Activated B cell treated with CpG ODN at 0.5 μM for 24 hours (primary cell): ENCODE measurements around the gene USP9Y. TPM values are rescaled to one million over a fixed set of nuclear protein-coding genes. Genes with fewer than 3 reads are reported as not detected.

Experiments used
- ATAC-seq: fragments of 200-7000 bp; cut with Tn5 transposase; one replicate; pipeline ENCODE4 v1.10.0; 2021; ENCODE audit warnings: low read depth, mild to moderate bottlenecking, moderate library complexity
- CTCF ChIA-PET: fragments of 350-600 bp; sonication (Branson Sonifier 250); formaldehyde crosslinking; loops from one replicate; lab custom pipeline; 2021; ENCODE audit warnings: antibody characterized with exemption; lab: Charles Lee
- POLR2A ChIA-PET: fragments of 350-600 bp; sonication (Branson Sonifier 250); formaldehyde crosslinking; loops from one replicate; lab custom pipeline; 2021; ENCODE audit warnings: antibody characterized with exemption; lab: Charles Lee
- DNase-seq: peaks from one replicate; pipeline ENCODE4 v3.0.0; 2022
- H3K27ac Mint-ChIP-seq: one replicate; pipeline ENCODE4 v1.8.0; 2020; ENCODE audit warnings: mixed read lengths
- H3K27me3 Mint-ChIP-seq: one replicate; pipeline ENCODE4 v1.8.0; 2021; ENCODE audit warnings: mixed read lengths
- H3K36me3 Mint-ChIP-seq: one replicate; pipeline ENCODE4 v1.8.0; 2021; ENCODE audit warnings: low read depth, mixed read lengths
- H3K4me1 Mint-ChIP-seq: one replicate; pipeline ENCODE4 v1.8.0; 2021; ENCODE audit warnings: mixed read lengths
- H3K4me3 Mint-ChIP-seq: one replicate; pipeline ENCODE4 v1.8.0; 2020; ENCODE audit warnings: mild to moderate bottlenecking, mixed read lengths
- H3K9me3 Mint-ChIP-seq: one replicate; pipeline ENCODE4 v1.8.0; 2020; ENCODE audit warnings: mixed read lengths
- intact Hi-C: fragments of 100-400 bp; cut with micrococcal nuclease; formaldehyde crosslinking; loops from one replicate; pipeline ENCODE4 v1.15.1; 2024
- total RNA-seq: library from RNA; stranded (reverse); gene quantifications from 2 replicates; pipeline ENCODE4 v1.2.3, GENCODE V29; 2022
- TF ChIP-seq, protein P1 (sequence below): fragments of 200-600 bp; IDR thresholded peaks from one replicate; pipeline ENCODE4 v1.8.0; 2022; ENCODE audit warnings: antibody characterized with exemption, mild to moderate bottlenecking

Gene USP9Y
- total RNA-seq, 1 donor from 2014 or later, result 29.3 TPM

DNA sequence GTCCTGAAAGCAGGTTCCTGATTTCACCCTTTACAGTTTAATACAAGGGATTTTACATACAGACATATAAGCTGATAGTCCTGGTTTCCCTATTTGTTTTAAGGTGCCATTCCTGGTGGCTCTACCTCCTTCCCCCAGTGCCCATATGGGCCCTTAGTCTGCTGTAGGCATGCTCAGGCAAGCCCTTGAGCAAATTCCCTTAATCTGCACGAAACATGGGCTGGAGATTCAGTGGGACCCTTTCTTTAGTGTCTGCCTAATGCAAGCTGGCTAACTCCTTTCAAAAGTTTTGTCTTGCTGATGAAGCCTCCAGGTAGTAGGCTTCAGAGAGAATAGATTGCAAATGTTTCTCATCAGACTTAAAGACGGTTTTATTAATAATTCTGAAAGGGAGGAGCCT, 22.9 kb upstream of the USP9Y start:
- Mint-ChIP-seq H3K4me1 (peaks cover 15% of the 10 kb centered on the region), H3K36me3 (peaks cover 25% of the 10 kb centered on the region), H3K4me3 (no peak overlapping the region), H3K27ac (no peak overlapping the region), H3K27me3 (no peaks in the 10 kb centered on the region), H3K9me3 (peaks cover 3% of the 10 kb centered on the region)
- TF ChIP-seq, protein P1, sequence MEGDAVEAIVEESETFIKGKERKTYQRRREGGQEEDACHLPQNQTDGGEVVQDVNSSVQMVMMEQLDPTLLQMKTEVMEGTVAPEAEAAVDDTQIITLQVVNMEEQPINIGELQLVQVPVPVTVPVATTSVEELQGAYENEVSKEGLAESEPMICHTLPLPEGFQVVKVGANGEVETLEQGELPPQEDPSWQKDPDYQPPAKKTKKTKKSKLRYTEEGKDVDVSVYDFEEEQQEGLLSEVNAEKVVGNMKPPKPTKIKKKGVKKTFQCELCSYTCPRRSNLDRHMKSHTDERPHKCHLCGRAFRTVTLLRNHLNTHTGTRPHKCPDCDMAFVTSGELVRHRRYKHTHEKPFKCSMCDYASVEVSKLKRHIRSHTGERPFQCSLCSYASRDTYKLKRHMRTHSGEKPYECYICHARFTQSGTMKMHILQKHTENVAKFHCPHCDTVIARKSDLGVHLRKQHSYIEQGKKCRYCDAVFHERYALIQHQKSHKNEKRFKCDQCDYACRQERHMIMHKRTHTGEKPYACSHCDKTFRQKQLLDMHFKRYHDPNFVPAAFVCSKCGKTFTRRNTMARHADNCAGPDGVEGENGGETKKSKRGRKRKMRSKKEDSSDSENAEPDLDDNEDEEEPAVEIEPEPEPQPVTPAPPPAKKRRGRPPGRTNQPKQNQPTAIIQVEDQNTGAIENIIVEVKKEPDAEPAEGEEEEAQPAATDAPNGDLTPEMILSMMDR, result no peak
- intact Hi-C loops, result no loop called here
- POLR2A ChIA-PET, result no interaction called here
- CTCF ChIA-PET, result no interaction called here
- DNase-seq (no peak), ATAC-seq (no peak)

GRCh38 chrY:12681535-12681934, 19.5 kb upstream of the USP9Y start:
- no peak for ATAC-seq
- Mint-ChIP-seq H3K4me3 (no peak overlapping the region), H3K27ac (no peak overlapping the region), H3K36me3 (peaks cover 26% of the 10 kb centered on the region), H3K27me3 (no peaks in the 10 kb centered on the region), H3K4me1 (peaks cover 18% of the 10 kb centered on the region), H3K9me3 (peaks cover 2% of the 10 kb centered on the region)
- TF ChIP-seq, protein P1, result no peak
- intact Hi-C loops, result no loop called here
- POLR2A ChIA-PET, result interaction anchor here (0.5 kb wide), 1 partner anchor 33 kb away, joined by 3 read pairs; no protein-coding TSS in a partner anchor
- no peak for DNase-seq
- CTCF ChIA-PET, result no interaction called here

GRCh38 chrY:12688337-12688736, 12.7 kb upstream of the USP9Y start:
- ChIA-PET CTCF (no interaction called here), POLR2A (no interaction called here)
- H3K36me3 Mint-ChIP-seq, result peaks cover 55% of the 10 kb centered on the region
- no peak for ATAC-seq
- no peak overlapping the region for H3K4me3 Mint-ChIP-seq
- peaks cover 6% of the 10 kb centered on the region for H3K9me3 Mint-ChIP-seq
- no peak for DNase-seq
- TF ChIP-seq, protein P1, result no peak
- peaks cover 3% of the 10 kb centered on the region for H3K4me1 Mint-ChIP-seq
- H3K27me3 Mint-ChIP-seq, result no peaks in the 10 kb centered on the region
- intact Hi-C loops, result no loop called here
- H3K27ac Mint-ChIP-seq, result no peak overlapping the region

- ChIA-PET CTCF (no interaction called here), POLR2A (no interaction called here)
- TF ChIP-seq, protein P1, result no peak
- Mint-ChIP-seq H3K27me3 (no peaks in the 10 kb centered on the region), H3K27ac (no peak overlapping the region), H3K36me3 (peaks cover 44% of the 10 kb centered on the region), H3K4me3 (no peak overlapping the region), H3K4me1 (peaks cover 17% of the 10 kb centered on the region), H3K9me3 (peaks cover 11% of the 10 kb centered on the region)
- ATAC-seq, result no peak
- intact Hi-C loops, result loop anchor here (5.0 kb wide), 1 partner anchor 38 kb away; no protein-coding TSS in a partner anchor
- no peak for DNase-seq
Observed at GRCh38 chrY:12700087-12700486, 944 bp upstream of the USP9Y start.

GRCh38 chrY:12702174-12702573, 1.1 kb downstream of the USP9Y start:
- CTCF ChIA-PET, result no interaction called here
- H3K9me3 Mint-ChIP-seq, result peaks cover 11% of the 10 kb centered on the region
- TF ChIP-seq, protein P1, result no peak
- DNase-seq (no peak), ATAC-seq (no peak)
- H3K27ac Mint-ChIP-seq, result no peak overlapping the region
- no peak overlapping the region for H3K4me3 Mint-ChIP-seq
- H3K27me3 Mint-ChIP-seq, result no peaks in the 10 kb centered on the region
- POLR2A ChIA-PET, result interaction anchor here (0.6 to 1.1 kb wide), 2 partner anchors 43 to 1001 kb away, joined by 4 to 9 read pairs; no protein-coding TSS in a partner anchor
- H3K36me3 Mint-ChIP-seq, result peaks cover 55% of the 10 kb centered on the region
- intact Hi-C loops, result loop anchor here (5.0 kb wide), 1 partner anchor 40 kb away; no protein-coding TSS in a partner anchor
- H3K4me1 Mint-ChIP-seq, result peaks cover 10% of the 10 kb centered on the region
